Activated CD8-positive, alpha-beta memory T cell treated with anti-CD3 and anti-CD28 coated beads for 36 hours (primary cell): ENCODE measurements around the gene MXRA7. TPM values are rescaled to one million over a fixed set of nuclear protein-coding genes. Genes with fewer than 3 reads are reported as not detected.

ENCODE experiments used
- CTCF ChIA-PET: fragments of 350-600 bp; sonication (Branson Sonifier 250); formaldehyde crosslinking; loops from one replicate; lab custom pipeline; 2021; ENCODE audit warnings: antibody characterized with exemption; lab: Charles Lee
- POLR2A ChIA-PET: fragments of 350-600 bp; sonication (Branson Sonifier 250); formaldehyde crosslinking; loops from one replicate; lab custom pipeline; 2021; ENCODE audit warnings: antibody characterized with exemption; lab: Charles Lee
- total RNA-seq, 2 experiments: library from RNA; stranded (reverse); gene quantifications; one replicate each; pipeline ENCODE4 v1.2.3, GENCODE V29; 2021

Gene MXRA7
- total RNA-seq, 2 experiments from 2014 or later: 24.5 to 26.0 TPM

DNA sequence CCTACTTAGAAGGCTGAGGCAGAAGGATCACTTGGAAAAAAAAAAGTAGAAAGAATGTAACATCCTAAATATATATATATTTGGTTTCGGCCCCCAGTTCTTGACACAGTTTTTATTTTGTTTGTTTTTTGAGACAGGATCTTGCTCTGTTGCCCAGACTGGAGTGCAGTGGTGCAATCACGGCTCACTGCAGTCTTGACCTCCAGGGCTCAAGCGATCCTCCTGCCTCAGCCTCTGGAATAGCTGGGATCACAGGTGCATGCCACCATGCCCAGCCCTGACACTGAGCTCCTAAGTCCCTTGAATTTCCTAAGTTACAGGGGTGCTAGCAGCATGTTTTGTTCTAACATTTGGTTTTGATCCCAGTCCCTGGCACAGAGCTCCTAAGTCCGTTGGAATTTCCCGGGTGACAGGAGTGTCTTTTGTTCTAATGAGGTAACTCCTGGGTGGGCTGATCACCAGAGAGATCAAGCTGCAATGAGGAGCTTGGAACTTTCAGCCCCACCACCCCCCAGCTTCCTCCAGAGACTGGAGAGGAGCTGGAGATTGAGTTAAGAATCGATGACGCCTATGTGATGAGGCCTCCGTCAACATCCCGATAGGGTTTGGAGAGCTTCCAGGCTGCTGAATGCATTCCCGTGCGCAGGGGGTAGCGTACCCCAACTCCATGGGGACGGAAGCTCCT is 20.0 kb downstream of the MXRA7 start:
- ChIA-PET CTCF (interaction anchor here (0.9 to 1.2 kb wide), 3 partner anchors 9 to 168 kb away, joined by 3 to 5 read pairs (median 3); partner anchors contain the start of gene MXRA7), POLR2A (no interaction called here)

DNA sequence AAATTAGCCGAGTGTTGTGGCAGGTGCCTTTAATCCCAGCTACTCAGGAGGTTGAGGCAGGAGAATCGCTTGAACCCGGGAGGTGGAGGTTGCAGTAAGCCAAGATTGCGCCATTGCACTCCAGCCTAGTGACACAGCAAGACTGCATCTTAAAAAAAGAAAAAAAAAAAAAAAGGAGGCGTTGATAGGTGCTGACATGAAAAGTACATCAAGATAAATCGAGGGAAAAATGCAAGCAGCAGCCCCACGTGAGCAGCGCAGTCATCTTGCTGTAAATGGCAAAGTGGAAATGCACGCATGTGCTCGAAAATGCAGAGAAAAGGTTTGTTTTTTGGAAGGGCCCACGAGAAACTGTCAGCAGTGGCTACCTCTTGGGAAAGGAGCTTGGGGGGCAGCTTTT is 20.9 kb downstream of the MXRA7 start:
- ChIA-PET CTCF (interaction anchor here (0.6 to 1.2 kb wide), 4 partner anchors 9 to 167 kb away, joined by 3 to 5 read pairs (median 4); no protein-coding TSS in a partner anchor), POLR2A (interaction anchor here (0.6 kb wide), 1 partner anchor 204 kb away, joined by 4 read pairs; no protein-coding TSS in a partner anchor)

DNA sequence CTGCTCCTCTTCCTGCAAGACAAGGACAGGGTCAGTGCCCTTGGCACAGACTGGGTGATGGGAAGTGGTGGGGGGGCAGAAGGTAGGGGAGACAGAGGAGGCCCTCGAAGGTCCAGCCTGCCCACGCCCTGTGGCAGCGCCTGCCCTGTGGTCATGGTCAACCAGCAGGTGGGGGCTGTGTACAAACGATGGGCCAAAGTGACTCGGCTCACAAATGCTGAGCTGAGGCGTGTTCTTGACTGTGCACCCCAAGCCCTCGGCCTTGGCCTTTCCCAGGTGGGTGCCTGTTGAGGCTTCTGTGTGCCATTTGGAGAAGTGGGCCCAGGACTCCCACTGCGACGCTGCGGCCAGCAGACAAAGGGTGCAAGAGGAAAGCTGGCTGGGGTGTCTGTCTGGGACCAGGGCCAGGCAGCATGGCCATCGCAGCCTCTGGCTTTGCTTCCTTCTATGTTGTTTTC is 22.6 kb downstream of the MXRA7 start:
- ChIA-PET POLR2A (no interaction called here), CTCF (no interaction called here)

DNA sequence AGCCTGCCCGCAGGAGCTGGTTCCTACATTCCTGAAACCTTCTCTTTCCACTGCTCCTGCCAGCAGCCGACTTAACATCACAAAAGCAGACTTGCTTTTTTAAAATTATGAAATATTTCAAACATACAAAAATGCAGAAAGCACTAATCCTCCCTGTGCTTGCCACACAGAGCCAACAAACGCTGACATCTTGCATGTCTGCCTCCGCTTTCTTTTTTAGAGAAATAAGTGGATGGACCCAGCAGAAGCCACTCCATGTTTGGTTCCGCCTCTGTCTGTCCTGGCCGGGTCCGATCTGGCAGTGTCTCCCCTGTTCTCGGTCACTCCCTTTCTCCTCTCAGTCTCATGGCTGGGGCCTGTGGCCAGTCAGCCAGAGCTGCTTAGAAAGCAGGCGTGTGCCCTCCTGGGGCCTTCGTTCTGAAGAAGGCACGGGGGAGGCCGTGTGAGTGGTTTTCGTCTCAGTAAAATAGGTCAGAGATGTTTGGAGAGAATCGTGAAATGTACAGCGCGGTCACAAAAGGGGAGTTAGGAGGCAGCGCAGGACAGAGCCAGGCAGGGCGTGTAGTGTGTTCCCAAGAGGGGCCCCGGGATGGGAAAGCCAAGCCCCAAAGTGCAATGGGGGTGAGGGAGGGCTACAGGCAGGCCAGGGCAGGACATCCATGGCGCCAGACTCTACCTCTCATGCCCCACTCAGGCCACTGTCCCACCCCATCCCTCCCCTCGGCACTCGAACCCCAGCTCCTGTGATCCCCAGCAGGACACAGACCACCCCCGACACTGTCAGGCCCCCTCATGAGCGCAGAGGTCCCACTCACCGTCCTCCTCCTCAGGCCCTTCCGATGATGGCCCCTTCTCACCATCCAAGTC is 23.2 kb downstream of the MXRA7 start:
- CTCF ChIA-PET: no interaction called here
- POLR2A ChIA-PET: no interaction called here

DNA sequence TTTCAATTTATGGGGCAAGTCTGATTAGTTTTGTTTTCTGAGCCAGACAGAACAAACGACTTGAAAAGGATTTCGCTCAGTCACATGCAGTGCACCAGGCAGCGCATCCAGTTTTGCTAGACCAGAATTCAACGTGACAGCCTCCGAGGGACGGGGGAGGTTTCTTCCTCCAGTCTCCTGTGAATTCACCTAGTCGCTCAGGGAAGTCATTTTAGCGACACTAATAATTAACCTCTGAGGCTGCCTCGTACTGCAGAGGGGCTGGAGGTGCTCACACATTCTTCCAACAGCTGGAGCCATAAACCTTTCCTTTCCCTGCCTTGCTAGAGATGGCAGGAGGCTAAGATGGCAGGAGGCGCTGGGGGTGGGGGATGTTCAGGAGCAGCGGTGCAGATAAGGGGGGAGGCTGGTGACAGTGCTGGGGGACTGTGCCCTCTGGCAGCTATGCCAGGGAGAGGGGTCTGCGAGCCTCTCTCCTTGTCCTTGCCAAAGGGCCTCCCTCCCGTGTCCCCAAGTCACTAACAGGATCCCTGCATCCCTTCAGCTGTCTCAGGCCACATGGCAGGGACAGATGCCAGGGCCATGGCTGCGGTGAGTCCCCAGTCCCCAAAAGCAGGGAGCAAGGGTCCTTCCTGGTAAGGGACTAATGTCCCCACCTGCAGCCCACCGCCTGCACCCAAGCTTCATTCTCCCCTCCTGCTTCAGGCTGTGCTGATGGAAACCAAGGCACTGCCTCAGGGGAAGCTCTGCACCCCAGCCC is 24.0 kb downstream of the MXRA7 start:
- ChIA-PET CTCF (no interaction called here), POLR2A (no interaction called here)

DNA sequence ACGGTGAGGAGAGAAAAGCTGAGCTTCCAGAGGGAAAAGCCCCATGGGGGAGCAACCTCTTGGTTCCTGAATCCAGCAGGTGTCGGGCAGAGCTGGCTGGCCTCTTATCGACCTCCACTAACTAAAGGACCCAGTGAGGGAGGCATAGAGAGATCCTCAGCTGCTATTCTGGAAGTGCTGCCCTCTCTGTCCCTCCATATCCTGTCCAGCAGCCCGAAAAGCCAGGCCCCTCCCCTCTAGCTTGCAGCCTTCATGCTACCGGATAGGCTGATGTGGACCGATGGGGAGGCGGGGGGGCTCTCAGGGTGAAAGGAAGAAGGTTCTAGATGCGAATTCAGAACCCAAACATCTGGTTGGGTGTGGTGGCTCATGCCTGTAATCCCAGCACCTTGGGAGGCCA is 24.9 kb downstream of the MXRA7 start:
- ChIA-PET CTCF (no interaction called here), POLR2A (no interaction called here)

DNA sequence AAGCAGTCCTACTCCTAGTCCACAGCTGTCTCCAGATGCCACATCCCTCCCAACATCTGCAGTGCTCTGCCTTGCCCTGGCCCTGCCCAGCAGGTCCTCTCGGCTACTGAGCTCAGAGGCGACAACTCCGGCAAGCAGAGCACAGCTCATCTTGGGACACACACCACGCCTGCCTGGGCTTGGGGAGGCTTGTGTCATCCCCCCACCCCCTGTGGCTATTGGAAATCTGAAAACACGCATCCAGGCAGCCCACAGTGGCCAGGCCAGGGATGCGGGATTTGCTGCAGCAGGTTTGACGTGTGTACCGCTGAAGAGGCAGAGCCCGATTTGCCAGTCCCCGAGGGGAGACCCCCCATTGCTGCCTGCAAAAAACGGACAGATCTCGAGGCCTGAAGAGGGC is 25.4 kb downstream of the MXRA7 start:
- ChIA-PET CTCF (interaction anchor here (1.1 kb wide), 1 partner anchor 62 kb away, joined by 3 read pairs; no protein-coding TSS in a partner anchor), POLR2A (no interaction called here)

DNA sequence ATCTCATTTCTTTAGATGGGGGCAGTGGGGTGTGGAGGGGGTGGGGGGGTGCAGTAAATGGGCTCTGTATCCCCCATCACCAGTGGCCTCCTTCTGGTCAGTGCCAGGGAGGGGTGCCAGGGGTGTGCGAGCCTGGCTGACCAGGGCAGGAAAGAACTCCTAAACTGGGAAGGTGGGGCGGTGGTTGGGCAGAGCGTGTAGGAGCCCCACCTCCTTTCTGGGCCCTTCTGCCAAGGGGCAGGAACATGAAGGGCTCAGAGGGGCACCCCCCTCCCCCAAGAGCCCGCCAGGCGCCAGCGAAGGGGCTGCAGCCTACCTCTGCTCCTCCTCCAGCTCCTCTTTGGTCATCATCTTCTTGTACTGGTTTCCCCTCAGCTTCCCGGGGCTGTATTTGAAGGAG is 26.0 kb downstream of the MXRA7 start:
- ChIA-PET POLR2A (no interaction called here), CTCF (interaction anchor here (1.1 kb wide), 1 partner anchor 62 kb away, joined by 3 read pairs; no protein-coding TSS in a partner anchor)

DNA sequence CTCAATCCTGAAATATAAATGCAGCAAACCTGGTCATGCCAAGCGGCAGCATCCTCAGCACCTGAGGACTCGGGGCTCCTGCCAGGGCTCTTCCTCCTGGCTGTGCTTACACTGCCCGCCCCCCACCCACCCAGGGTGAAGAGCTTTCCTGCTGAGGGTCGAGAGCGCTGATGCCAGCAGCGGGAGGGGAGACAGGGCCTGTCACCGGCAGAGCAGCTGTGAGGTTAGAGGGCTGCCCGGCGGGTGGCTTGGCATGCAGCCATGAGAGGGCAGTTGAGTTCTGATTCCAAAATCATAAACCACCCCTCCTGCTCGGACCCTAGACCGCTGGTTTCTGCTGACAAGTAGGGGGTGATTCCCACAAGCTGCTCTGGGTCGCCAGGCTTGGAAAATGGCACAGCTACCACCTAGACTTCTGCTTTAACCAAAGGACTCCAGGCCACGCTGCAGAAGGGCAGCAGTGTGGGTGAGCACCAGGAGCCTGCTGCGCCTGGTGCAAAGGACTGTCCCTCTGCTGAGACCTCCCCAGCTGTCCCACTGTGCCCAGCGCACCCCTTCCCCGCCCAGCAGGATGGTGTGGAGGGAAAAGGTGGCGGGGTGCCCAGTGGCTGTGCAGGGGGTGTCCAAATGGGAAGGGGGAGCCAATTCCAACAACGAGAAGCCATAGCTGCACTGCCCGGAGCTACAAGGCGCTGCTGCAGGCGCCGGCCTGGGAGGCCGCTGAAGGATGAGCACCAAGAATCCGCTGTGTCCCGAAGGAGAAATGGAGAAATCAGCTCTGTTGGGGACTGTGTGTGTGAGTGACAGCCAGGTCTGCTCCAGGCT is 26.6 kb downstream of the MXRA7 start:
- ChIA-PET CTCF (interaction anchor here (1.1 kb wide), 1 partner anchor 61 kb away, joined by 3 read pairs; no protein-coding TSS in a partner anchor), POLR2A (no interaction called here)

DNA sequence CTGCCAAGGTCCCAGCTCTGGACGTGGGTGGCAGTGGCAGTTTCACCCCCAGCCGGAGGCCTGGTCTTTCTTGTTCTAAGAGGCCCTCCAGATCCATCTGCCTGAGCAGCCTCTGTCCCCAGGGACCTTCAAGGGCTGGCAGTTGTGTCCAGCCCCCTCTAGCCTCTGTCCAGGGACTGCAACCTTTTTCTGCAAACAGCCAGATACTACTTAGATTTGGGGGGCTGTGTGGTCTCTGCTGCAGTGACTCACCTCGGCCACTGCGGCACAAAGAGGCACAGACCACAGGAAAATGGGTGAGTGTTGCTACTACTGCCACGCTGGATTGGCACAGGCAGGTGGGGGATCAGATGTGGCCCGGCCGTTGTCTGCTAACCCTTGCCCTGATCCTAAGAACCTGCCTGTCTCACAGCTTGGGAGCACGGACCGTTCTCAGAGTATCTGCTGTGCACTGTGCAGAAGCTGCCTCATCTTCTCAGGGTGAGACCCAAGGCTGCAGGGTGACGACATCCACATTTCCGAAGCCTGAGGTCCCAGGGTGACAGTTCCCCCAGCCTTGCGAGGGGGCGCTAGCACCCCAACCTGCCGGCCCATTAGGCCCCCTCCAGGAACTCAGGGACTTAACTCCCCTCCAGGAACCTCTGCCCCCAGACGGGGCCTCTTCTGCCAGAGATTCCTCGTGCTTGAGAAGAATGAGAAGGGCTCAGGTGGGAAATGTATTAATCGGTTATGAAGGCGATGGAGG is 27.6 kb downstream of the MXRA7 start:
- ChIA-PET CTCF (no interaction called here), POLR2A (no interaction called here)

DNA sequence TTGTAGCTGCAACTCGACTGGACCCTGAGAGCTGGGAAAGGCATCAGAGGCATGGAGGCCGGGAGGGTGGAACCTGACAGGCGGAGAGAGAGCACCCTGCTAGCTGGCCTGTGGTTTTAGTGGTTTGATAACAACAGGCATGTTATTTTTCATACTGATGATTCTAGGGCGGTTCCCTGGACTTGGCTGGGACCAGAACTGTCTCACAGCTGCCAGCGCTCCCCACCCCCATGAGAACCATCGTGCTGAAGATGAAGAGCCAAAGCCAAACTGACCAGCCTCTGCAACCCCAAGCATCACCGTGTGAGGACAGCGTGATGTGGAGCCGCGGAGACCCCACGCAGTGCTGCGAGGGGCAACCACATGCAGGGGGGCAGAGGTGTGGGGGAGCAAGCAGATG is 28.5 kb downstream of the MXRA7 start:
- ChIA-PET POLR2A (interaction anchor here (0.6 kb wide), 1 partner anchor 116 kb away, joined by 3 read pairs; no protein-coding TSS in a partner anchor), CTCF (interaction anchor here (0.9 to 2.0 kb wide), 9 partner anchors 11 to 159 kb away, joined by 3 to 11 read pairs (median 5); no protein-coding TSS in a partner anchor)

DNA sequence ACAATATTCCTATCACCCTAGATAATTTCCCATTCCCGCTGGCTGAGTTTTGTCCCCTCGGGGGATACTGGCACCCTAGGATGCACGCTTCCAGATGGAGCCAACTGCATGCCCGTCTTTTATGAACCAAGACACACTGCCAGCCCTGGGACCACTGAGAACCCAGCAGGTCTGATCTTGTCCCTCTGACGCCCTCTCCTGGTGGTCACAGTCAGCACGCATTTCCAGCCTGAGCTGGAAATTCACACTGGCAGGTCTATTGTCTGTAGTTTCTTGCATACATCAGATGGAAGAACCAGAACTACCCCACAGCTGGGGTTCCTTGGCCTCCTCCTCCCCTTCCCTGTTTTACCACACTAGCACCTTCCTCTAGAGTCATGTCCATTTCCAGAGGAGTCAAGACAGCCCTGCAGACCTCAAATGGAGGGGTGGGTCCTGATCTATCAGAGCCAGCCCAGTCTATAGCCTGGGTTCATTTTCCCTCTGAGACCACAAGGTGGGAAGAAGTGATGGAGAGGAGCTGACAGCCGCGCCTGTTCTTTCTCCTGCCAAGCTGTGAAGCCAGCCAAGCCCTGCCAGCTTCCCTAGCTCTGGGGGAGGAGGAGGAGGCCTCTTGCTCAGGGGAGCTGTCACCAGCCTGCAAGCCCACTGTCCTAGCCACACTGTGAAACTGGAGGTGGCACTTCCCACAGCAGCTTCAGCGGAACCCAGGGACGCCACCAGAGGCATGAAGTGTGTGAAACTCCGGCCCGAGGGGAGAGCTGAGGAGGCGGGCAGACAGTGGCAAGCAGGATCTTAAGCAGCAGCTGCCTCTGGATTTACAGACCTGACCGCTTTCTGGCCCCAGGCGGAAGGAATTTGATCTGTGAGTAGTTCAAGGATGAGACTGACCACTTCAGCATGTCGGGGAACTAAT is 29.3 kb downstream of the MXRA7 start:
- POLR2A ChIA-PET: interaction anchor here (0.6 kb wide), 1 partner anchor 17 kb away, joined by 3 read pairs; no protein-coding TSS in a partner anchor
- CTCF ChIA-PET: interaction anchor here (0.6 to 2.0 kb wide), 16 partner anchors 9 to 158 kb away, joined by 3 to 11 read pairs (median 3); no protein-coding TSS in a partner anchor

DNA sequence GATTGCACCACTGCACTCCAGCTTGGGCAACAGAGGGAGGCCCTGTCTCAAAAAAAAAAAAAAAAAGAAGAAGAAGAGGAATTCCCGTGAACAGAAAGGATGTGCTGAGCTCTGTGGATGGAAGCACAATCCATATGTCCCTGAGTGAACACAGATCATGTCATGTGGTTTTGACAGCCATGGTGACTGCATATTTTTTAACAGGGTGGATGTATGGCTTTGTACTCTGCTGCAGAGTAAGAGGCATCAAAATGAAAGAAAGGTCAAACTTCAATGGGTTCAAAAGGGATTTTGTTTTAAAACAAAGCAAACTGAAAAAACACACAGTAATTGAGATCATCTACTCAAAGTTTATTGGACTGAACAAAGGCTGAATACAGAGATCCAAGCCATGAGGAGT is 31.5 kb downstream of the MXRA7 start:
- ChIA-PET CTCF (interaction anchor here (0.6 to 1.1 kb wide), 3 partner anchors 16 to 186 kb away, joined by 3 to 4 read pairs (median 3); no protein-coding TSS in a partner anchor), POLR2A (no interaction called here)

DNA sequence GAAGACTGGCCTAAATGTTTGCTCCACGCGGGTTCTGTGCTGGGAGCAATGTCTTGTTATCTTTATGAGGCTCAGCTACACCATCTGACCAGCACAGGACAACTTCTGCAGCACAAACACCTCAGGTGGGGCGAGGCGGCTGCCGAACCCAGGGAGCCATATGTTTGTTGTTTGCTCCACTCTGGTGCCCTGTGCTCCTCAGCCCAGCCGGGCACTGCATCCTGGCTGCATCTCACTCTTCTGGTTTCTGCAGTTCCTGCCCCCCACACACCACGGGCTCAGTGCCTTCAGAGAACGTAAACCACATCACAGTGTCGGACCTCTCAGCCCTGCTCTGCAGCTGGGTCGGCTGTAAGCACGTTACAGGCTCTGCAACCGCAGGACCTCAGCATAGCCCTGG is 32.4 kb downstream of the MXRA7 start:
- ChIA-PET POLR2A (no interaction called here), CTCF (interaction anchor here (1.1 kb wide), 1 partner anchor 185 kb away, joined by 3 read pairs; no protein-coding TSS in a partner anchor)

DNA sequence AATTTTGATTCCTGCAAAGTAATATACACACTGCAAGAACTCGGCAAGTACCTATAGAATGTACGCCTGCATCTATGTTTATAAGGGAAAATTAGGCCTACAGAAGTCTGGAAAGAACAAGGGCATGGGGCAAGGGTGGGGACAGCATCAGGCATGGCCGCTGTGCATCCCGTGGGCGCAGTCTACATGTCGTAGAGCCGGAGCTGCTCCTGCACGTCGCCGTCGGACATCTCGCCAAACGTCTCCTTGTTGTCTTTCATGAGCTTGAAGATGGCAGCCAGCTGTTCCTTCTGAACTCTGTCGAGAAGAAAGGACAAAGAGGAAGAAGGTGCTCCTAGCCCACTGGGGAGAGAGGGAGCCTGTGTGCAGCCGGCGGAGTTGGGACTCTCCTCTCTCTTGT is 33.4 kb downstream of the MXRA7 start:
- POLR2A ChIA-PET: no interaction called here
- CTCF ChIA-PET: no interaction called here

DNA sequence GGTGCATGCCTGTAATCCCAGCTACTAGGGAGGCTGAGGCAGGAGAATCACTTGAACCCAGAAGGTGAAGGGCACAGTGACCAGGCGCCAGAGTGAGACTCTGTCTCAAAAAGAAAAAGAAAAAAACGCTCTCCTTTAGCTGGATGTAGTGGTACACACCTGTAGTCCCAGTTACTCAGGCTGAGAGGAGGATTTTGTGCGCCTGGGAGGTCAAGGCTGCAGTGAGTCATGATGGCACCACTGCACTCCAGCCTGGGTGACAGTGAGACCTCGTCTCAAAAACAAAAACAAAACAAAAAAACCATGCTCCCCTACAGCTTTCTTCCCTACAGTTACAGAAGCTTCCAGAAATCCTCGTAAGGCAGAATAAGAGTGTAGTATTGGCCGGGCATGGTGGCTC is 34.1 kb downstream of the MXRA7 start:
- ChIA-PET POLR2A (no interaction called here), CTCF (no interaction called here)
